GM12878 (cell line): ENCODE results near the gene ZNF716. TPM values are rescaled to one million over a fixed set of nuclear protein-coding genes. Genes with fewer than 3 reads are reported as not detected.

Experiments used
- ATAC-seq: fragments of 200-7000 bp; cut with Tn5 transposase; 3 replicates; pipeline ENCODE4 v1.9.1; 2020; ENCODE audit warnings: mild to moderate bottlenecking, moderate library complexity
- BruUV-seq: library from RNA; stranded (reverse); fragments of 400-500 nt; replicated peaks from 2 replicates; lab custom pipeline; 2021; lab: Mats Ljungman, UMichigan
- CTCF ChIA-PET: fragments of 300-600 bp; sonication (Branson Sonifier 250); formaldehyde crosslinking; extraction: SDS; loops from one replicate; lab custom pipeline; 2021; ENCODE audit warnings: inconsistent platforms; lab: Yijun Ruan, JAX
- POLR2A ChIA-PET: fragments of 350-600 bp; formaldehyde crosslinking; extraction: SDS; loops from one replicate; lab custom pipeline; 2021; ENCODE audit warnings: inconsistent platforms; lab: Charles Lee
- RAD21 ChIA-PET: fragments of 300-600 bp; sonication (Branson Sonifier 250); formaldehyde crosslinking; loops from one replicate; lab custom pipeline; 2023; ENCODE audit warnings: antibody characterized with exemption; ENCODE audit not compliant: unreplicated experiment; lab: Charles Lee
- SMC1A ChIA-PET: fragments of 300-600 bp; sonication (Branson Sonifier 250); formaldehyde crosslinking; loops from one replicate; lab custom pipeline; 2023; ENCODE audit not compliant: unreplicated experiment, uncharacterized antibody; lab: Charles Lee
- DNase-seq: peaks from one replicate; pipeline ENCODE4 v3.0.0-alpha.2; 2011; ENCODE audit warnings: low read depth, low spot score
- FAIRE-seq: peaks from 3 replicates; lab custom pipeline; 2011; peaks lifted over from hg19 to GRCh38; lab: Jason Lieb, UNC
- H2AFZ ChIP-seq: 2 replicates; pipeline ENCODE4 v1.6.0; 2011; ENCODE audit warnings: low read depth, low read length, control low read depth; ENCODE audit not compliant: control insufficient read depth
- H3K27ac ChIP-seq: 2 replicates; pipeline ENCODE4 v1.5.1; 2011; ENCODE audit warnings: control low read depth; ENCODE audit not compliant: control insufficient read depth, insufficient read depth
- H3K27me3 ChIP-seq, 2 experiments: replicated peaks in 1 of 2; 2 replicates each; pipeline versions ENCODE4 v1.6.0 to v1.6.1; 2011; ENCODE audit warnings: low read length in 1 of 2; ENCODE audit not compliant: control insufficient read depth in 2 of 2, insufficient read depth in 2 of 2
- H3K36me3 ChIP-seq, 2 experiments: 2 replicates each; pipeline ENCODE4 v1.5.1; 2011; ENCODE audit warnings: low read length in 1 of 2; ENCODE audit not compliant: control insufficient read depth in 2 of 2, insufficient read depth in 2 of 2
- H3K4me1 ChIP-seq: 2 replicates; pipeline ENCODE4 v1.6.1; 2011; ENCODE audit warnings: mild to moderate bottlenecking, low read length, moderate library complexity, mixed read lengths; ENCODE audit not compliant: control insufficient read depth, insufficient read depth
- H3K4me2 ChIP-seq: 2 replicates; pipeline ENCODE4 v1.6.0; 2011; ENCODE audit warnings: control low read depth; ENCODE audit not compliant: control insufficient read depth, insufficient read depth
- H3K4me3 ChIP-seq: fragments of 200-600 bp; sonication (generic); 2 replicates; pipeline ENCODE4 v1.5.1; 2016
- H3K79me2 ChIP-seq: 2 replicates; pipeline ENCODE4 v1.6.0; 2011; ENCODE audit warnings: low read length; ENCODE audit not compliant: control insufficient read depth, insufficient read depth
- H3K9ac ChIP-seq: 2 replicates; pipeline ENCODE4 v1.8.0; 2011; ENCODE audit warnings: low read length, control low read depth, mixed read lengths; ENCODE audit not compliant: control insufficient read depth, insufficient read depth
- H3K9me3 ChIP-seq: replicated peaks from 3 replicates; pipeline ENCODE4 v1.5.1; 2011; ENCODE audit warnings: mild to moderate bottlenecking, low read length; ENCODE audit not compliant: control insufficient read depth, insufficient read depth
- H4K20me1 ChIP-seq: 2 replicates; pipeline ENCODE4 v1.6.0; 2011; ENCODE audit not compliant: control insufficient read depth, insufficient read depth
- NR2F1 ChIP-seq: fragments of 450-650 bp; conservative IDR thresholded peaks from 2 replicates; pipeline ENCODE4 v1.6.1; 2017; ENCODE audit warnings: mild to moderate bottlenecking
- SMARCA5 ChIP-seq: fragments of 450-650 bp; IDR thresholded peaks from 2 replicates; pipeline ENCODE4 v1.6.1; 2017; ENCODE audit warnings: mild to moderate bottlenecking
- TARDBP ChIP-seq: IDR thresholded peaks from 2 replicates; pipeline ENCODE4 v1.6.1; 2016; ENCODE audit warnings: borderline replicate concordance
- WGBS: methylation state at CpG from one replicate; pipeline ENCODE4 v1.1.6; 2016; ENCODE audit warnings: low lambda C conversion rate; ENCODE audit not compliant: insufficient replicate concordance, insufficient coverage; ENCODE audit errors: missing lambda C conversion rate; 5-methylcytosine and 5-hydroxymethylcytosine counted together
- in situ Hi-C: fragments of 300-500 bp; cut with MboI; formaldehyde crosslinking; loops from 9 replicates; pipeline ENCODE4 v1.14.3; 2018; ENCODE audit warnings: mixed read lengths
- intact Hi-C: fragments of 100-400 bp; cut with micrococcal nuclease; formaldehyde crosslinking; loops from one replicate; pipeline ENCODE4 v1.14.2; 2022; ENCODE audit not compliant: unreplicated experiment
- polyA plus RNA-seq, 11 experiments: library from polyadenylated mRNA; depleted of rRNA in 4 of 11; unstranded in 6 of 11; stranded (reverse) in 5 of 11; fragments of >200 nt; fragmentation: Nextera tagmentation in 4 of 11; fragmentation: Illumina TruSeq in 1 of 11; extraction: Ambion mirVana in 4 of 11; extraction: Trizol in 1 of 11; gene quantifications; 1 replicate in 1 of 11; 2 replicates in 10 of 11; pipeline versions ENCODE4 v1.2.1 to v1.2.3, GENCODE V29; 2011 to 2016; ENCODE audit warnings: inconsistent platforms in 2 of 11, missing spikeins in 2 of 11, low read depth in 1 of 11
- total RNA-seq, 4 experiments: library from RNA; depleted of rRNA in 3 of 4; stranded (reverse); fragments of >200 nt in 3 of 4; fragmentation: Illumina TruSeq in 1 of 4; extraction: Trizol in 1 of 4; gene quantifications; 2 replicates each; pipeline versions ENCODE4 v1.2.1 to v1.2.3, GENCODE V29; 2013 to 2021
- TF ChIP-seq, protein P1 (sequence below), 3 experiments: IDR thresholded peaks in 2 of 3; conservative IDR thresholded peaks in 1 of 3; 2 replicates each; pipeline ENCODE4 v1.5.1; 2011; ENCODE audit warnings: low read depth in 3 of 3, low read length in 3 of 3, mild to moderate bottlenecking in 3 of 3, control low read depth in 2 of 3, moderate library complexity in 2 of 3, inconsistent platforms in 1 of 3, mixed read lengths in 1 of 3; ENCODE audit not compliant: control insufficient read depth in 2 of 3, insufficient read depth in 1 of 3; ENCODE audit errors: extremely low read depth in 1 of 3

ZNF716 gene
- total and polyA plus RNA-seq, 10 of the 15 experiments (the other 5 are each of a cell fraction or from before 2014, with no cell fraction given): not detected

DNA sequence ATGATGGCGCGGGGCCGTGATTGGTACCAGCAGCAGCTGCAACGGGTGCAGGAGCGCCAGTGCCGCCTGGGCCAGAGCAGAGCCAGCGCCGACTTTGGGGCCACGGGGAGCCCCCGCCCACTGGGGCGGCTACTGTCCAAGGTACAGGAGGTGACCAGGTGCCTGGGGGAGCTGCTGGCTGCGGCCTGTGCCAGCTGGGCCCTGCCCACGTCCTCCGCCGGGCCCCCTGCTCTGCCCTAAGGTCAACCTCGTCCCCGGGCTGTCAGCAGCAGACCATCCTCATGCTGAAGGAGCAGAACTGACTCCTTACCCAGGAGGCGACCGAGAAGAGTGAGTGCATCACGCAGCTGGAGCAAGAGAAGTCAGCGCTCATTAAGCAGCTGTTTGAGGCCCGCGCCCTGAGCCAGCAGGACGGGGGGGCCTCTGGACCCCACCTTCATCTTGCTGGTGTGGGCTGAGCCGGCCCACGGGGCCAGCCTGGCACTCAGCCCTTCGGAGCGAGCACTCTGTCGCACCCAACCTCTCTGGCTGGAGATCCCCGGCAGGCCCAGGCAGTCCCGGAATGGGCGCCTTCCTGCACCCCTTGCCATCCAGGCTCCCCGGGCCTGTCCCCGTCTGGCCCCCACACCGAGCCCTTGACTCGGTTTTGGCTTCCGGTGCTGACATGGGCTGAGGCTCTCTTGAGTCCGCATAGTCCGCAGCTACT lies 24.6 kb upstream of the ZNF716 start:
- TF ChIP-seq NR2F1 (no peak), TARDBP (no peak)
- ChIA-PET SMC1A (no interaction called here), CTCF (no interaction called here), POLR2A (no interaction called here), RAD21 (no interaction called here)
- no peaks in the 10 kb centered on the region for H4K20me1 ChIP-seq
- FAIRE-seq (no peak), DNase-seq (no peak), ATAC-seq (no peak)
- no peaks in the 10 kb centered on the region for H3K36me3 ChIP-seq
- in situ Hi-C loops: no loop called here
- H3K9me3 ChIP-seq: peaks cover 1% of the 10 kb centered on the region; the same call in 1 of the 3 replicates
- H3K27me3 ChIP-seq: no peaks in the 10 kb centered on the region
- H3K27ac ChIP-seq: no peak overlapping the region
- no peaks in the 10 kb centered on the region for H3K79me2 ChIP-seq
- H3K4me2 ChIP-seq: no peak overlapping the region
- 74% methylated on average over 34 of the region's 39 CpGs for WGBS
- intact Hi-C loops: no loop called here
- no peak overlapping the region for H3K4me3 ChIP-seq
- H2AFZ ChIP-seq: no peak overlapping the region
- BruUV-seq: no TSS peak
- no peak overlapping the region for H3K9ac ChIP-seq
- H3K4me1 ChIP-seq: no peaks in the 10 kb centered on the region

- POLR2A ChIA-PET: no interaction called here
- H3K9me3 ChIP-seq: peaks cover 1% of the 10 kb centered on the region; the same call in 1 of the 3 replicates
- CTCF ChIA-PET: no interaction called here
- intact Hi-C loops: no loop called here
- SMC1A ChIA-PET: no interaction called here
- DNase-seq (no peak), FAIRE-seq (no peak), ATAC-seq (no peak)
- H3K4me1 ChIP-seq: no peaks in the 10 kb centered on the region
- no peaks in the 10 kb centered on the region for H3K79me2 ChIP-seq
- no peak overlapping the region for H3K4me3 ChIP-seq
- H3K4me2 ChIP-seq: no peak overlapping the region
- H3K27ac ChIP-seq: no peak overlapping the region
- RAD21 ChIA-PET: no interaction called here
- 63% methylated on average over 26 of the region's 29 CpGs for WGBS
- H3K36me3 ChIP-seq: no peaks in the 10 kb centered on the region
- H3K27me3 ChIP-seq: no peaks in the 10 kb centered on the region
- H2AFZ ChIP-seq: no peak overlapping the region
- H4K20me1 ChIP-seq: no peaks in the 10 kb centered on the region
- TF ChIP-seq SMARCA5: no peak
- TF ChIP-seq, protein P1, sequence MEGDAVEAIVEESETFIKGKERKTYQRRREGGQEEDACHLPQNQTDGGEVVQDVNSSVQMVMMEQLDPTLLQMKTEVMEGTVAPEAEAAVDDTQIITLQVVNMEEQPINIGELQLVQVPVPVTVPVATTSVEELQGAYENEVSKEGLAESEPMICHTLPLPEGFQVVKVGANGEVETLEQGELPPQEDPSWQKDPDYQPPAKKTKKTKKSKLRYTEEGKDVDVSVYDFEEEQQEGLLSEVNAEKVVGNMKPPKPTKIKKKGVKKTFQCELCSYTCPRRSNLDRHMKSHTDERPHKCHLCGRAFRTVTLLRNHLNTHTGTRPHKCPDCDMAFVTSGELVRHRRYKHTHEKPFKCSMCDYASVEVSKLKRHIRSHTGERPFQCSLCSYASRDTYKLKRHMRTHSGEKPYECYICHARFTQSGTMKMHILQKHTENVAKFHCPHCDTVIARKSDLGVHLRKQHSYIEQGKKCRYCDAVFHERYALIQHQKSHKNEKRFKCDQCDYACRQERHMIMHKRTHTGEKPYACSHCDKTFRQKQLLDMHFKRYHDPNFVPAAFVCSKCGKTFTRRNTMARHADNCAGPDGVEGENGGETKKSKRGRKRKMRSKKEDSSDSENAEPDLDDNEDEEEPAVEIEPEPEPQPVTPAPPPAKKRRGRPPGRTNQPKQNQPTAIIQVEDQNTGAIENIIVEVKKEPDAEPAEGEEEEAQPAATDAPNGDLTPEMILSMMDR (IDR thresholded peaks at IDR 0.05 in 2 of 3, conservative IDR thresholded peaks at IDR 0.05 in 1 of 3; ENCODE audit: control insufficient read depth in 2 of 3, extremely low read depth in 1 of 3, insufficient read depth in 1 of 3, low read depth in 3 of 3, low read length in 3 of 3): peak in 2 of 3 experiments; percentile 4 to 53; a peak in 2 of 6 replicates
- in situ Hi-C loops: no loop called here
- no peak overlapping the region for H3K9ac ChIP-seq
- no TSS peak for BruUV-seq
Observed at GRCh38 chr7:57425969-57426628, 23.9 kb upstream of the ZNF716 start.
